Stimulated activated CD4-positive, alpha-beta T cell treated with anti-CD3 and anti-CD28 coated beads, Interleukin-4, amount 100 ng/mL, for 1 hour (primary cell): ENCODE results near the gene RBBP8NL.

Source experiments
- DNase-seq: peaks from one replicate; pipeline ENCODE4 v3.0.0-alpha.2; 2020

Gene RBBP8NL

GRCh38 chr20:62461157-62461556, 33.8 kb upstream of the RBBP8NL start:
- DNase-seq: no peak

GRCh38 chr20:62460678-62461077, 33.3 kb upstream of the RBBP8NL start:
- DNase-seq: no peak

DNA sequence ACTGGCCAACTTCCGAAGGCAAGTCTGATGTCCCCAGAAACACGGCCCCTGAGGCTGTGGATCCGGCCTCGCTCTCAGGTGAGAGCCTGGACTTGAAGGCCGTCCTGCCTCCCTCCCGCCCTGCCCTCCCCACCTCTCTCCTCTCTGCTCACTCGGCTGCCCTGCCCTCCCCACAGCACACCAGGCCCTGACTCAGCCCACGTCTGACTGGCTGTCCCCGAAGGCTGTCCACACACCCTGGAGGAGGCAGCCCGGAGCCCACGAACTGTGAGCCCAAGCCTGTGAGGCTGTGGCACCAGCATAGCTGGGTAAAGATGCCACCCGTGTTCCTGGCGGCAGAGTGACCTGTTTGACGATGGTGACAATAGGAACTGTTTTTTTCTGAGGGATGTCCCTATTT, 32.1 kb upstream of the RBBP8NL start:
- DNase-seq: no peak

- DNase-seq: no peak
These were observed 31.2 kb upstream of the RBBP8NL start for GRCh38 chr20:62458275-62459251.

DNA sequence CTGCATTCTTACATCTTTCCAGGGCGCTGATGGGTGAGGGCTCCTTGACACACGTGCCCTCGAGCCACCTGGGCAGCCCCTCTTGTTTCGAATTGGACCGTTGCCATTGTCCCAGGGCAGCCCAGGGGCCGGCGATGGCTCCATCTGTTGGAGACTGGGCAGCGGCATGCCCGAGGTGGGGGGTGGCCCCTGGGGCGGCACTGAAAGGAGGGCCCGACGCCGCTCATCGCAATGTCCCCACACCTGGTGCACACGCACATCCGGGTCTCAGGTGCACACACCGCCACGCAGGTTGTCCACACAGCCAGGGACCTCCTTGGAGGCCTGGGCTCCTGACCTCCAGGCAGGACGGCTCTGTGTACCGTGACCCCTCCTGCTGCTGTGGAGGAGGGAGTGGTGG, 30.5 kb upstream of the RBBP8NL start:
- DNase-seq: no peak

- DNase-seq: no peak
These were observed 29.8 kb upstream of the RBBP8NL start for GRCh38 chr20:62457098-62457497.

GRCh38 chr20:62455929-62456328, 28.6 kb upstream of the RBBP8NL start:
- DNase-seq: no peak

DNA sequence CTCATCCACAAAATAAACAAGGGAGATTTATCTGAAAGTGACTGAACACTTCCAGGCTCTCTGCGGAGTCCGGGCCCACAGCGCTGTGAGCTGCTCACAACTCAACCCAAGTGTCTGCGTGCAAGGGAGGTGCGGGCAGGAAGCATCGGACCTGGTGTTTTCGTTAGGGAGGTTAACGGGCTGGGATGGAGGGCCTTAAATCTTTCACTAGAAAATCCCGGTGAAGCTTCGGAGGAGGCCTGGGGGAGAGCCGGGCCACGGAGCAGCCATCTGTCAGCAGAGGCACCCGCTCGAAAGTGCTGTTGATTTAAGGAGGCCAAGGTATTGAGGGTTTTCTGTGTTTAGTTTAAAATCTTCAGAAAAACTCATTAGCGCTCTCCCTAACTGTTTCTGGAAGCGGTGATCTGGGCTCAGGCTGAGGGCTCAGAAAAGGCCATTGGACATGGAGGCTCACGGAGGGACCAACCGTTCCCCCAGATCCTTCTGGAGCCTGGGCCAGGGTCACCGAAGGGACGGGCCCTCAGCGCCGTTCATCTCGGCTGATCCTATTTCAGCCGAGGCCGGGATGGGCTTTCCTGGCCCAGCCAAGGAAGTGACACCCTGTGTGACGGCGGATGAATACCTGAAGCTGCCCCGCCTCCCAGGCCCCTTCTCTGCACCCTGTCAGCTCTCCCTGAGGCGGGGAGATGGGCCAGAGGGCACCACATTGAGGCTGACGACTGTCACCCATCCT, 27.7 kb upstream of the RBBP8NL start:
- DNase-seq: no peak

- no peak for DNase-seq
These were observed 26.0 kb upstream of the RBBP8NL start for GRCh38 chr20:62453186-62453808.

DNA sequence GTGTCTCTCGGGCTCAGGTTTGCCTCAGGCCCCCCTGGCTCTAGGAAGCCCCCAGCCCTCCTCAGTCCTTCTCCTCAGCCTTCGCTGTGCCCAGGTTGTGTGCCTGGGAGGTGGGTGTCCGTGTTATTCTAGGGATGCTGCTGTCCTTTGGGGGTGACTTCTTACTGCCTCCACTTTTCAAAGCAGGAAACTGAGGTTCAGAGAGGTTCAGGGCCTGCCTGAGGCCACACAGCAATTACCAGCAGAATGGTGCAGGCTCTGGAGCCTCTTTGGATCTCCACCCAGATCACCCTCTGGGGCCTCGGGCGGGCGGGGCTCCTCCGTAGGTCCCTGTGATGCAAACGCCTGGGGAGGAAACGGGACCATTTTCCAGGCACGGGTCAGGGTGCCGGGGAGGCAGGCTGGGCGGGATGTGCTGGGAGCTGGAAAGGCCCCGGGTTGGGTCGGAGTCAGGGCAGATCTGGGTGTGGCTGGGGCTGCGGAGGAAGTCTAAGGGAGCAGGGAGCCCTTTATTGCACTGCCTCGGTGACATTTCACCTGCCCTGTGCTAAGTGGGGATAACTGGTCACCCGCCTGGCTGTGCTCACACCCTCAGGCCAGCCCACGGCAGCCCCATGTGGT, 25.2 kb upstream of the RBBP8NL start:
- DNase-seq: no peak

DNA sequence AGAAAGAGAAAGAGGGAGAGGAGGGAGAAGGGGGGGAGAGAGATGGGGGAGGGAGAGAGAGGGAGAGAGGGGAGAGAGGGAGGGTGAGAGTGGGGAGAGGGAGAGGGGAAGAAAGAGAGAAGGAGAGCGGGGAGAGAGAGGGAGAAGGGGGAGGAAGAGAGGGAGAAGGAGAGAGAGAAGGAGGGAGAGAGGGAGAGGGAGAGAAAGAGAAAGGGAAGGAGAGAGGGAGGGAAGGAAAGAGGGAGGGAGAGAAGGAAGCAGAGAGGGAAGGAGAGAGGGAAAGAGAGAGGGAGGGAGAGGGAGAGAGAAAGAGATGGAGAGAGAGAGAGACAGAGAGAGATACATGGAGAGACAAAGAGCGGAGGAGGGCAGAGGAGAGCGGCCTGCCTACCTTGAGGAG, 24.6 kb upstream of the RBBP8NL start:
- no peak for DNase-seq

GRCh38 chr20:62451156-62451767, 23.9 kb upstream of the RBBP8NL start:
- DNase-seq: no peak

DNA sequence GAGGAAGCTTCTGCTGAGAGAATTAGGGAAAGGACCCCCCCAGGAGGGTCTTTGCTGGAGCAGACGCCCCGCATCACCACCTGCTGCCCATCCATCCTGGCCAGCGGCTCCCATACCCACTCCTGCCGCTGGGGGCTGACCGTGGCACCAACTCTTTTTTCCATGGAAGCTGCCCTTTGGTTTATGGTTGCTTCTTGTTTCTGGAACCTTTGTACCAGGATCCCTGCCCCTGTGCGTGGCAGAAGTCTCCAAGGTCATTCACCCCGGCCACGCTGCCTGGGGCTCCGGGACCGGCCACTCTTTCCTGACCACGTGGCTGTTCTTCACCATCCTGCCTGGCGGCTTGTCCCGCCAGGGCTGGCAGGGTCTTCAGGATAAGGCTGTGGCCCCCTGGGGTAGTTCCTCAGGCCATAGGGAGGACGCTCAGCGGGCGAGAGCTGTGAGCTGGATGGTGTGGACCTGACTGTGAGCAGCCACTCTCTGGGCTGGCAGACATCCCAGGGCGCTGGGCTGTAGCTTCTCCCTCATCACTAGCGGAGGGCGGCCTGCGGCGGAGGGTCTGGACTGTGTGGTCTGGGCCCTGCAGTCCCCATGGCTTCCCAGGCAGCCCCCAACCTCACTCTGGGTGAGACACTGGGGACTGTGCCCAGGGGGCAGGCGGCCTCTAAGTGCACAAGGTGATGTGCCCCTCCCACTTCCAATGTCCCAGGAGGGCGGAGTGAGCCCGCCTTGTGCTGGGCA, 22.8 kb upstream of the RBBP8NL start:
- no peak for DNase-seq

DNA sequence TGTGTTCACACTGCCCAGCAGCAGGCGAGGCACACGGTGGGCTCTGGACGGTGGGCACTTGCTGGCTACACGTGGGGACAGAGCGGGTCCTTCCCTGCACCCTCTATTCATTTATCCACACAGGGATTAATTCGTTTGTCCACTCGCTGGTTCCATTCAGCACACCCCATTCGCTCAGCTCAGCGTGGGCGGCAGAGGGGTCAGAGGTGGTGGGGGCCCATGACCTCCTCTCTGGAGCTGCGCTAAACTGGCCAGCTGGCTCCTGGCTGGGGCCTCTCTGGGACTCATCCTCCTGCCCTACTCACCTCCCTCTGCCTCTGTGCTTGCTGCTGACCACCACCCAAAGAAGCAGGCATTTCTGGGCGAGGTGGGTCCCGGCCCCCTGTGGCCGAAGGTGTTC, 21.4 kb upstream of the RBBP8NL start:
- no peak for DNase-seq

DNA sequence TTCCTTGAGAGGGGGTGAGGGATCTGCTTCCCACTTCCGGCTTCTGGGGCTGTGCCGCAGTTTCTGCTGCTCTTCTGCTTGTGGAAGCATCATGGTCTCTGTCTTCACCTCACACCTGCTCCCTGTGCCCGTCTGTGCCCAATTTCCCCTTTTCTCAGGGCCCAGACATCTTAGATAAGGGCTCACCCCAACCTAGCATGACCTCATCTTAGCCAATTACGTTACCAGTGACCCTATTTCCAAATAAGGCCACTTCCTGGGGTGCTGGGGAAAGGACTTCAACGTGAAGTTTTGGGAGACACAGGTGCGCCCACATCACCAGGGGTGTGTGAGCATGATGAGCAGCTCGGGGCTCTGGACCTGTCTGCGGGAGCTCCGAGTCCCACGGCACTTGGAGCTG, 20.7 kb upstream of the RBBP8NL start:
- DNase-seq: no peak

GRCh38 chr20:62446888-62447869, 19.8 kb upstream of the RBBP8NL start:
- no peak for DNase-seq

GRCh38 chr20:62446481-62446880, 19.1 kb upstream of the RBBP8NL start:
- no peak for DNase-seq

GRCh38 chr20:62445553-62446340, 18.4 kb upstream of the RBBP8NL start:
- no peak for DNase-seq

GRCh38 chr20:62444286-62444685, 16.9 kb upstream of the RBBP8NL start:
- DNase-seq: no peak
